SK-N-DZ (cell line): ENCODE measurements around the gene GPC5.
A peak's percentile ranks its signal among the peaks of the same experiment; 100 is the strongest.
"Not testable (repeated sequence)": the region's sequence is repeated elsewhere in the genome, so short reads cannot be mapped to it uniquely, and the experiment has no call there.

ENCODE experiments used
- DNase-seq: peaks from one replicate; pipeline ENCODE4 v3.0.0-alpha.2; 2015; ENCODE audit warnings: low spot score

GPC5 gene

GRCh38 chr13:92259523-92259922 lies 861.1 kb downstream of the GPC5 start:
- no peak for DNase-seq

- peak; percentile 5 for DNase-seq
Measured at GRCh38 chr13:92260363-92260762, 861.9 kb downstream of the GPC5 start.

GRCh38 chr13:92262100-92262788 lies 863.8 kb downstream of the GPC5 start:
- DNase-seq = no peak

GRCh38 chr13:92265408-92265807 lies 867.0 kb downstream of the GPC5 start:
- no peak for DNase-seq

GRCh38 chr13:92270990-92271389 lies 872.6 kb downstream of the GPC5 start:
- DNase-seq = no peak

- DNase-seq = no peak
Measured at GRCh38 chr13:92272177-92272576, 873.8 kb downstream of the GPC5 start.

- not testable (repeated sequence) for DNase-seq
Measured at GRCh38 chr13:92280986-92281385, 882.6 kb downstream of the GPC5 start.

GRCh38 chr13:92290718-92291307 lies 892.4 kb downstream of the GPC5 start:
- DNase-seq = not testable (repeated sequence)

- DNase-seq = not testable (repeated sequence)
Measured at GRCh38 chr13:92294533-92294932, 896.1 kb downstream of the GPC5 start.

- not testable (repeated sequence) for DNase-seq
Measured at GRCh38 chr13:92296154-92296671, 897.8 kb downstream of the GPC5 start.

- DNase-seq = peak; percentile 3
Measured at GRCh38 chr13:92297971-92298942, 899.8 kb downstream of the GPC5 start.

GRCh38 chr13:92300651-92301050 lies 902.2 kb downstream of the GPC5 start:
- DNase-seq = no peak

GRCh38 chr13:92303428-92303827 lies 905.0 kb downstream of the GPC5 start:
- DNase-seq = no peak

- no peak for DNase-seq
Measured at GRCh38 chr13:92307752-92308151, 909.3 kb downstream of the GPC5 start.

GRCh38 chr13:92312823-92313222 lies 914.4 kb downstream of the GPC5 start:
- no peak for DNase-seq

GRCh38 chr13:92313382-92313781 lies 915.0 kb downstream of the GPC5 start:
- no peak for DNase-seq

GRCh38 chr13:92315265-92315664 lies 916.8 kb downstream of the GPC5 start:
- DNase-seq = no peak

GRCh38 chr13:92316030-92316429 lies 917.6 kb downstream of the GPC5 start:
- no peak for DNase-seq

GRCh38 chr13:92317066-92317465 lies 918.6 kb downstream of the GPC5 start:
- no peak for DNase-seq

GRCh38 chr13:92320323-92320722 lies 921.9 kb downstream of the GPC5 start:
- DNase-seq = no peak

GRCh38 chr13:92321174-92321573 lies 922.8 kb downstream of the GPC5 start:
- no peak for DNase-seq

- DNase-seq = no peak
Measured at GRCh38 chr13:92345627-92346026, 947.2 kb downstream of the GPC5 start.
